HG03060 (cell line): ENCODE data around the gene AK2.
"Not testable (repeated sequence)": the region's sequence is repeated elsewhere in the genome, so short reads cannot be mapped to it uniquely, and the experiment has no call there.

Source experiments
- ATAC-seq: cut with Tn5 transposase; IDR thresholded peaks from one replicate; pipeline ENCODE4 v1.9.1; 2021; ENCODE audit warnings: low read depth, moderate number of reproducible peaks; ENCODE audit not compliant: unreplicated experiment

AK2 gene

GRCh38 chr1:33036526-33037503 lies at the start of gene AK2:
Gene AK2, minus strand, starts transcription at chr1:33036883. Its CDS starts 55 bp downstream, at chr1:33036828.
- ATAC-seq, result peak; percentile 84

GRCh38 chr1:33086384-33086850 lies 49.7 kb upstream of the AK2 start:
- ATAC-seq, result no peak

GRCh38 chr1:33085332-33085731 lies 48.6 kb upstream of the AK2 start:
- no peak for ATAC-seq

- ATAC-seq, result no peak
These were observed 46.0 kb upstream of the AK2 start for GRCh38 chr1:33082575-33083108.

- ATAC-seq, result no peak
These were observed 45.0 kb upstream of the AK2 start for GRCh38 chr1:33081554-33082305.

- ATAC-seq, result peak; percentile 57
These were observed 44.3 kb upstream of the AK2 start, which contains the start of gene AZIN2 for GRCh38 chr1:33080885-33081553. Gene AZIN2, plus strand, starts transcription at chr1:33081153. Its CDS starts 1,097 bp downstream, at chr1:33082250.

GRCh38 chr1:33080373-33080772 lies 43.7 kb upstream of the AK2 start:
- ATAC-seq, result no peak

- no peak for ATAC-seq
These were observed 41.4 kb upstream of the AK2 start for GRCh38 chr1:33078030-33078591.

- ATAC-seq, result no peak
These were observed 37.7 kb upstream of the AK2 start for GRCh38 chr1:33074193-33074945.

- no peak for ATAC-seq
These were observed 36.0 kb upstream of the AK2 start for GRCh38 chr1:33072707-33073106.

- no peak for ATAC-seq
These were observed 33.9 kb upstream of the AK2 start for GRCh38 chr1:33070628-33071027.

GRCh38 chr1:33068108-33068507 lies 31.4 kb upstream of the AK2 start:
- ATAC-seq, result not testable (repeated sequence)

- ATAC-seq, result not testable (repeated sequence)
These were observed 29.8 kb upstream of the AK2 start for GRCh38 chr1:33066477-33066876.

GRCh38 chr1:33065301-33065700 lies 28.6 kb upstream of the AK2 start:
- ATAC-seq, result no peak

- ATAC-seq, result not testable (repeated sequence)
These were observed 27.6 kb upstream of the AK2 start for GRCh38 chr1:33064284-33064683.

GRCh38 chr1:33061834-33062233 lies 25.2 kb upstream of the AK2 start:
- ATAC-seq, result no peak

GRCh38 chr1:33060579-33061083 lies 23.9 kb upstream of the AK2 start:
- no peak for ATAC-seq

- no peak for ATAC-seq
These were observed 20.4 kb upstream of the AK2 start for GRCh38 chr1:33057095-33057494.

GRCh38 chr1:33056426-33056825 lies 19.7 kb upstream of the AK2 start:
- no peak for ATAC-seq
